ENCODE data around the gene CHN1. TPM values are rescaled to one million over a fixed set of nuclear protein-coding genes. Genes with fewer than 3 reads are reported as not detected.

The CHN1 gene
- total RNA-seq, 2 donors from 2014 or later: 2.2 to 2.8 TPM

DNA sequence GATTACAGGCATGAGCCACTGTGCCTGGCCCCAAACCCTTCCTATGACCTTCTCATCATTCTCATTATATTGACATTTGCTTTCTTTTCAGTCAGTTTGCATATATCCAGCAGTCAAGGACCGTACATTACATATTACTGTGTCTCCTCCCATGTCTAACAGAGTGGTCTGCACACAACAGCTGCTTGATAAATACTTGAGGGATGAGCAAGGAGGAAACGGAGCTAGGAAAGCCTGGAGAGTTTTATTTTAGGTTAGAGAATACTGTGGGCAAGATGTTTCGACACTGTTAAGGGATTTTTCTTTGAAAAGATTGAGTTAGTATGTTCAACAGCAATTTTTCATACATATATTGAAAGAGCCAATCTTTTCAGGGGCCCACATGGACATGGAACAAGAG lies 164.7 kb downstream of the CHN1 start:
- Histone ChIP-seq H3K4me1 (no peaks in the 10 kb centered on the region), H3K9me3 (no peaks in the 10 kb centered on the region), H3K27ac (no peak overlapping the region), H3K36me3 (no peaks in the 10 kb centered on the region), H3K9ac (ENCODE audit: low read depth in 2 of 2, low read length in 2 of 2) (no peak overlapping the region), H3K27me3 (no peaks in the 10 kb centered on the region), H3K4me3 (no peak overlapping the region)
- no peak for DNase-seq
- TF ChIP-seq CTCF (IDR thresholded peaks at IDR 0.05): no peak
- intact Hi-C loops (cut with DNase I): no loop called here

GRCh38 chr2:174839662-174840061 lies 165.5 kb downstream of the CHN1 start:
- no peak for DNase-seq
- no peak overlapping the region for H3K9ac ChIP-seq (ENCODE audit: low read depth in 2 of 2, low read length in 2 of 2)
- H3K4me1 ChIP-seq: no peaks in the 10 kb centered on the region
- H3K27ac ChIP-seq: no peak overlapping the region
- TF ChIP-seq CTCF (IDR thresholded peaks at IDR 0.05): no peak
- no peaks in the 10 kb centered on the region for H3K9me3 ChIP-seq
- no peaks in the 10 kb centered on the region for H3K27me3 ChIP-seq
- H3K36me3 ChIP-seq: no peaks in the 10 kb centered on the region
- no peak overlapping the region for H3K4me3 ChIP-seq
- intact Hi-C loops (cut with DNase I): no loop called here

GRCh38 chr2:174836995-174837390 lies 168.2 kb downstream of the CHN1 start:
- Histone ChIP-seq H3K9me3 (no peaks in the 10 kb centered on the region), H3K4me1 (no peaks in the 10 kb centered on the region), H3K36me3 (no peaks in the 10 kb centered on the region), H3K27me3 (no peaks in the 10 kb centered on the region), H3K4me3 (no peak overlapping the region), H3K9ac (ENCODE audit: low read depth in 2 of 2, low read length in 2 of 2) (no peak overlapping the region), H3K27ac (no peak overlapping the region)
- no peak for TF ChIP-seq CTCF (IDR thresholded peaks at IDR 0.05)
- DNase-seq: no peak
- intact Hi-C loops (cut with DNase I): no loop called here

DNA sequence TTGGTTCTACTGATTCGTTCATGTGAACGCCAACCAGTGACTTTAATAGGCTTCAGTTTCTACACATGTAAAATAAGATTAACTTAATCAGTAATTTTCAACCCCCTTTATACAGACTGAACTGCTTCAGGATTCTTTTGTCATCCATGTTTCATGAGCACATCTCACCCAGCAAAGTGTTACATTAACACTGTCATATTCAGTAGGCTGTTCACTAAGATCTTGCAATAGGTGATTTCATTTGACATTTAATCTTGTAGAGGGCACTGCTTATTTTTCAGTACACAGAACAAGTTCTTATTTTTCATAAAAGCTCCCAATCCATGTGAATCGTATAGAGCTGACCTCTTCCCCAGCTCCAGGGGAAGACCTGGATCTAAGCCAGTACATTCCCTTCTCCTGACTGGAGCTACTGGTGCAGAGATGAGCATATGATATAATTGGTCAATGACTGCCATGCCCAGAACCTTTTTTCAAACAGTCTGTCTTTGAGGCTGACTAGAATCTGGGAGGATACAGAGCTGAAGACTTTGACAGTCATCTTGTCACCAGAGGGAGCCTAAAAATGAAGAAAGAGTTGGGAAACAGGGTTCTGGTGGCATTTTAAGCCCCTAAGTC lies 168.7 kb downstream of the CHN1 start:
- DNase-seq: no peak
- H3K4me1 ChIP-seq: no peaks in the 10 kb centered on the region
- no peaks in the 10 kb centered on the region for H3K36me3 ChIP-seq
- intact Hi-C loops (cut with DNase I): no loop called here
- H3K27me3 ChIP-seq: no peaks in the 10 kb centered on the region
- H3K9me3 ChIP-seq: no peaks in the 10 kb centered on the region
- H3K27ac ChIP-seq: no peak overlapping the region
- no peak overlapping the region for H3K4me3 ChIP-seq
- no peak overlapping the region for H3K9ac ChIP-seq (ENCODE audit: low read depth in 2 of 2, low read length in 2 of 2)
- no peak for TF ChIP-seq CTCF (IDR thresholded peaks at IDR 0.05)

- TF ChIP-seq CTCF (IDR thresholded peaks at IDR 0.05): no peak
- H3K9ac ChIP-seq (ENCODE audit: low read depth in 2 of 2, low read length in 2 of 2): no peak overlapping the region
- intact Hi-C loops (cut with DNase I): no loop called here
- H3K4me1 ChIP-seq: no peaks in the 10 kb centered on the region
- no peak overlapping the region for H3K27ac ChIP-seq
- DNase-seq: no peak
- no peaks in the 10 kb centered on the region for H3K9me3 ChIP-seq
- no peak overlapping the region for H3K4me3 ChIP-seq
- no peaks in the 10 kb centered on the region for H3K27me3 ChIP-seq
- H3K36me3 ChIP-seq: no peaks in the 10 kb centered on the region
Measured at GRCh38 chr2:174835797-174836255, 169.4 kb downstream of the CHN1 start.

Data from colonic mucosa (tissue), 4 donors.